Naive thymus-derived CD4-positive, alpha-beta T cell (primary cell): ENCODE data around the gene GET4. TPM values are rescaled to one million over a fixed set of nuclear protein-coding genes. Genes with fewer than 3 reads are reported as not detected.
"Not testable (repeated sequence)": the region's sequence is repeated elsewhere in the genome, so short reads cannot be mapped to it uniquely, and the experiment has no call there.

ENCODE experiments used
- ATAC-seq: fragments of 150-1000 bp; cut with Tn5 transposase; 2 replicates; pipeline ENCODE4 v1.10.0; 2021; ENCODE audit warnings: mild to moderate bottlenecking, moderate library complexity
- CTCF ChIA-PET: fragments of 350-600 bp; sonication (Branson Sonifier 250); formaldehyde crosslinking; loops from one replicate; lab custom pipeline; 2021; ENCODE audit warnings: antibody characterized with exemption; lab: Charles Lee
- POLR2A ChIA-PET: fragments of 350-600 bp; sonication (Branson Sonifier 250); formaldehyde crosslinking; loops from one replicate; lab custom pipeline; 2021; ENCODE audit warnings: antibody characterized with exemption, inconsistent platforms; lab: Charles Lee
- DNase-seq, 9 donors: peaks; one replicate each; pipeline versions ENCODE4 v3.0.0 to v3.0.0-alpha.2; 2020 to 2022; ENCODE audit warnings: mixed read lengths in 1 of 9
- H3K27ac ChIP-seq: one replicate; pipeline ENCODE4 v1.7.0; 2013; ENCODE audit warnings: mild to moderate bottlenecking, low read depth, low read length, moderate library complexity
- H3K27me3 ChIP-seq, 2 donors: one replicate each; pipeline ENCODE4 v1.7.0; 2013; ENCODE audit warnings: low read length in 2 of 2, mild to moderate bottlenecking in 2 of 2, moderate library complexity in 2 of 2; ENCODE audit not compliant: control insufficient read depth in 2 of 2, insufficient read depth in 2 of 2
- H3K36me3 ChIP-seq, 3 experiments: 1 replicate in 2 of 3; 2 replicates in 1 of 3; pipeline ENCODE4 v1.7.0; 2013; ENCODE audit warnings: low read length in 3 of 3, mild to moderate bottlenecking in 3 of 3, moderate library complexity in 1 of 3; ENCODE audit not compliant: insufficient read depth in 3 of 3, control insufficient read depth in 2 of 3
- H3K4me1 ChIP-seq, 2 donors: one replicate each; pipeline ENCODE4 v1.7.0; 2013; ENCODE audit warnings: low read length in 2 of 2, mild to moderate bottlenecking in 2 of 2, moderate library complexity in 1 of 2; ENCODE audit not compliant: control insufficient read depth in 2 of 2, insufficient read depth in 2 of 2
- H3K4me3 ChIP-seq: 2 replicates; pipeline ENCODE4 v1.7.0; 2013; ENCODE audit warnings: mild to moderate bottlenecking, low read length
- H3K9me3 ChIP-seq, 3 experiments: 1 replicate in 2 of 3; 2 replicates in 1 of 3; pipeline ENCODE4 v1.7.0; 2013; ENCODE audit warnings: low read length in 3 of 3; ENCODE audit not compliant: control insufficient read depth in 2 of 3
- H3K27ac Mint-ChIP-seq, 9 donors: one replicate each; pipeline ENCODE4 v1.8.0; 2020 to 2022; ENCODE audit warnings: mixed read lengths in 9 of 9, mild to moderate bottlenecking in 8 of 9, moderate library complexity in 5 of 9, inconsistent platforms in 2 of 9
- H3K27me3 Mint-ChIP-seq, 5 donors: one replicate each; pipeline ENCODE4 v1.8.0; 2021 to 2022; ENCODE audit warnings: mixed read lengths in 5 of 5, mild to moderate bottlenecking in 1 of 5
- H3K36me3 Mint-ChIP-seq, 5 donors: one replicate each; pipeline ENCODE4 v1.8.0; 2020 to 2022; ENCODE audit warnings: mixed read lengths in 5 of 5, mild to moderate bottlenecking in 3 of 5, inconsistent platforms in 1 of 5
- H3K4me1 Mint-ChIP-seq, 7 donors: one replicate each; pipeline ENCODE4 v1.8.0; 2020 to 2022; ENCODE audit warnings: mixed read lengths in 7 of 7, mild to moderate bottlenecking in 3 of 7, inconsistent platforms in 1 of 7
- H3K4me3 Mint-ChIP-seq, 10 donors: one replicate each; pipeline ENCODE4 v1.8.0; 2020 to 2022; ENCODE audit warnings: mild to moderate bottlenecking in 10 of 10, mixed read lengths in 10 of 10, moderate library complexity in 6 of 10, inconsistent platforms in 2 of 10
- H3K9me3 Mint-ChIP-seq, 11 donors: one replicate each; pipeline ENCODE4 v1.8.0; 2020 to 2022; ENCODE audit warnings: mixed read lengths in 11 of 11, mild to moderate bottlenecking in 4 of 11, inconsistent platforms in 1 of 11, moderate library complexity in 1 of 11
- intact Hi-C, 2 donors: fragments of 100-400 bp; cut with micrococcal nuclease; formaldehyde crosslinking; loops; one replicate each; pipeline ENCODE4 v1.15.1; 2023
- polyA plus RNA-seq, 2 donors: library from polyadenylated mRNA; unstranded; fragments of 300-500 nt; fragmentation: Illumina TruSeq; gene quantifications; one replicate each; pipeline ENCODE4 v1.2.3, GENCODE V29; 2021
- total RNA-seq, 6 experiments: library from RNA in 5 of 6; stranded (reverse) in 5 of 6; gene quantifications; 1 replicate in 5 of 6; 2 replicates in 1 of 6; pipeline ENCODE4 v1.2.3 and lab custom pipeline; 2021 to 2026

GET4 gene
- total and polyA plus RNA-seq, 7 experiments from 2014 or later: 20.5 to 82.1 (median 51.8) TPM

- H3K4me3 ChIP-seq: no peak overlapping the region
- H3K9me3 ChIP-seq: no peaks in the 10 kb centered on the region
- CTCF ChIA-PET: interaction anchor here (0.5 to 2.1 kb wide), 5 partner anchors 46 to 158 kb away, joined by 3 to 6 read pairs (median 4); no protein-coding TSS in a partner anchor
- DNase-seq (peak in 3 of 9 donors; percentile 28 to 70 (median 33)), ATAC-seq (no peak)
- H3K4me1 ChIP-seq: peaks cover 0 to 11% of the 10 kb centered on the region in 2 donors
- peaks cover 0 to 2% (median 0%) of the 10 kb centered on the region in 11 donors for H3K9me3 Mint-ChIP-seq
- no peak overlapping the region for H3K27ac ChIP-seq
- peaks cover 0 to 2% (median 0%) of the 10 kb centered on the region in 5 donors for H3K27me3 Mint-ChIP-seq
- POLR2A ChIA-PET: interaction anchor here (0.6 to 1.0 kb wide), 2 partner anchors 16 to 67 kb away, joined by 3 read pairs; no protein-coding TSS in a partner anchor
- H3K27me3 ChIP-seq: no peaks in the 10 kb centered on the region
- intact Hi-C loops: no loop called here
- peak overlapping the region in 1 of 10 donors; percentile 46 for H3K4me3 Mint-ChIP-seq
- no peak overlapping the region for H3K27ac Mint-ChIP-seq
- H3K36me3 Mint-ChIP-seq: peaks cover 0 to 8% (median 6%) of the 10 kb centered on the region in 5 donors
- no peaks in the 10 kb centered on the region for H3K36me3 ChIP-seq
- peaks cover 0 to 11% (median 9%) of the 10 kb centered on the region in 7 donors for H3K4me1 Mint-ChIP-seq
Observed at GRCh38 chr7:907158-907980, 31.0 kb downstream of the GET4 start.

- no peaks in the 10 kb centered on the region for H3K36me3 Mint-ChIP-seq
- H3K36me3 ChIP-seq: no peaks in the 10 kb centered on the region
- H3K9me3 ChIP-seq: no peaks in the 10 kb centered on the region
- H3K4me3 Mint-ChIP-seq: peak overlapping the region in 3 of 10 donors; percentile 55 to 75 (median 57)
- intact Hi-C loops: loop anchor here (1.0 kb wide), 4 partner anchors 15 to 157 kb away; partner anchors contain the start of gene ADAP1 (in 1 of the 2)
- ChIA-PET CTCF (interaction anchor here (0.5 to 2.1 kb wide), 5 partner anchors 30 to 157 kb away, joined by 3 to 6 read pairs (median 3); no protein-coding TSS in a partner anchor), POLR2A (interaction anchor here (0.6 to 1.1 kb wide), 4 partner anchors 15 to 299 kb away, joined by 3 read pairs; partner anchors contain the start of gene ADAP1)
- no peaks in the 10 kb centered on the region for H3K27me3 ChIP-seq
- ATAC-seq (peak; percentile 2), DNase-seq (peak in 3 of 9 donors; percentile 13 to 58 (median 25))
- H3K4me3 ChIP-seq: no peak overlapping the region
- peaks cover 0 to 2% (median 0%) of the 10 kb centered on the region in 5 donors for H3K27me3 Mint-ChIP-seq
- no peak overlapping the region for H3K27ac ChIP-seq
- peaks cover 0 to 11% of the 10 kb centered on the region in 2 donors for H3K4me1 ChIP-seq
- peaks cover 0 to 13% (median 10%) of the 10 kb centered on the region in 7 donors for H3K4me1 Mint-ChIP-seq
- H3K27ac Mint-ChIP-seq: no peak overlapping the region
- H3K9me3 Mint-ChIP-seq: peaks cover 0 to 2% (median 0%) of the 10 kb centered on the region in 11 donors
Observed at GRCh38 chr7:908159-908581, 31.8 kb downstream of the GET4 start.

- ATAC-seq: peak; percentile 79
- H3K36me3 Mint-ChIP-seq, H3K27ac ChIP-seq, H3K27me3 Mint-ChIP-seq, H3K27ac Mint-ChIP-seq, H3K27me3 ChIP-seq, H3K9me3 ChIP-seq, H3K36me3 ChIP-seq, H3K4me3 ChIP-seq, H3K9me3 Mint-ChIP-seq: not testable (repeated sequence)
- peak; percentile 38 to 78 (median 55) for DNase-seq
- H3K4me3 Mint-ChIP-seq: peak overlapping the region in 3 of 10 donors; percentile 55 to 75 (median 57)
- ChIA-PET CTCF (interaction anchor here (0.9 to 2.3 kb wide), 8 partner anchors 15 to 157 kb away, joined by 3 to 13 read pairs (median 4); no protein-coding TSS in a partner anchor), POLR2A (interaction anchor here (1.0 to 1.9 kb wide), 5 partner anchors 14 to 299 kb away, joined by 3 to 27 read pairs (median 3); partner anchors contain the start of gene ADAP1)
- H3K4me1 ChIP-seq: peaks cover 0 to 11% of the 10 kb centered on the region in 2 donors
- H3K4me1 Mint-ChIP-seq: peaks cover 0 to 13% (median 10%) of the 10 kb centered on the region in 7 donors
- intact Hi-C loops: loop anchor here (1.0 kb wide), 5 partner anchors 15 to 157 kb away; partner anchors contain the start of genes ADAP1 (in 2 of the 2) and COX19 (in 1 of the 2)
Observed at GRCh38 chr7:908591-909357, 32.4 kb downstream of the GET4 start.

- ATAC-seq (peak; percentile 63), DNase-seq (peak in 3 of 9 donors; percentile 19 to 37 (median 29))
- intact Hi-C loops: loop anchor here in 1 of 2 donors (1.0 kb wide), 4 partner anchors 14 to 156 kb away; partner anchors contain the start of genes ADAP1 and COX19
- H3K4me3 ChIP-seq: peak overlapping the region; percentile 9
- H3K27me3 ChIP-seq: no peaks in the 10 kb centered on the region
- Mint-ChIP-seq H3K4me1 (peaks cover 0 to 13% (median 10%) of the 10 kb centered on the region in 7 donors), H3K4me3 (peak overlapping the region in 9 of 10 donors; percentile 60 to 82 (median 77)), H3K9me3 (peaks cover 0 to 2% (median 0%) of the 10 kb centered on the region in 11 donors), H3K27me3 (peaks cover 0 to 2% (median 0%) of the 10 kb centered on the region in 5 donors), H3K36me3 (no peaks in the 10 kb centered on the region), H3K27ac (peak overlapping the region in 7 of 9 donors; percentile 28 to 80 (median 76))
- no peaks in the 10 kb centered on the region for H3K9me3 ChIP-seq
- H3K36me3 ChIP-seq: no peaks in the 10 kb centered on the region
- H3K27ac ChIP-seq: no peak overlapping the region
- ChIA-PET CTCF (interaction anchor here (0.7 to 2.3 kb wide), 10 partner anchors 14 to 156 kb away, joined by 3 to 13 read pairs (median 4); partner anchors contain the start of gene COX19), POLR2A (interaction anchor here (0.8 to 1.9 kb wide), 7 partner anchors 13 to 300 kb away, joined by 3 to 27 read pairs (median 6); partner anchors contain the start of gene COX19)
- peaks cover 0 to 11% of the 10 kb centered on the region in 2 donors for H3K4me1 ChIP-seq
Observed at GRCh38 chr7:909358-910329, 33.3 kb downstream of the GET4 start.

GRCh38 chr7:910441-910861 is 34.1 kb downstream of the GET4 start:
- intact Hi-C loops: loop anchor here in 1 of 2 donors (1.0 kb wide), 1 partner anchor 13 kb away; no protein-coding TSS in a partner anchor
- no peak for DNase-seq
- Mint-ChIP-seq H3K4me1 (peaks cover 0 to 12% (median 10%) of the 10 kb centered on the region in 7 donors), H3K4me3 (peak overlapping the region in 9 of 10 donors; percentile 60 to 82 (median 77)), H3K27ac (peak overlapping the region in 6 of 9 donors; percentile 28 to 80 (median 68)), H3K27me3 (no peaks in the 10 kb centered on the region), H3K9me3 (peaks cover 0 to 2% (median 0%) of the 10 kb centered on the region in 11 donors), H3K36me3 (no peaks in the 10 kb centered on the region)
- ChIA-PET POLR2A (interaction anchor here (0.8 to 1.9 kb wide), 6 partner anchors 12 to 144 kb away, joined by 3 to 27 read pairs (median 6); partner anchors contain the start of gene COX19), CTCF (interaction anchor here (0.9 to 2.3 kb wide), 5 partner anchors 13 to 155 kb away, joined by 3 to 13 read pairs (median 6); partner anchors contain the start of gene COX19)
- Histone ChIP-seq H3K27me3 (no peaks in the 10 kb centered on the region), H3K36me3 (no peaks in the 10 kb centered on the region), H3K4me1 (peaks cover 0 to 11% of the 10 kb centered on the region in 2 donors), H3K4me3 (no peak overlapping the region), H3K27ac (no peak overlapping the region), H3K9me3 (no peaks in the 10 kb centered on the region)
- no peak for ATAC-seq
